Aorta (tissue), 5 donors: ENCODE results near the gene ADGRL3. TPM values are rescaled to one million over a fixed set of nuclear protein-coding genes. Genes with fewer than 3 reads are reported as not detected.

Source experiments
- ATAC-seq: fragments of 200-7000 bp; cut with Tn5 transposase; one replicate; pipeline ENCODE4 v1.9.1; 2022; ENCODE audit warnings: moderate library complexity; ENCODE audit not compliant: low FRiP score
- DNase-seq, 2 donors: peaks; one replicate each; pipeline ENCODE4 v3.0.0-alpha.2; 2020
- H3K27ac ChIP-seq, 2 donors: one replicate each; pipeline ENCODE4 v1.5.1; 2013; ENCODE audit warnings: low read length in 2 of 2, mild to moderate bottlenecking in 2 of 2, moderate library complexity in 2 of 2, control low read depth in 1 of 2, inconsistent platforms in 1 of 2, low read depth in 1 of 2
- H3K27me3 ChIP-seq, 2 donors: one replicate each; pipeline ENCODE4 v1.6.1; 2013; ENCODE audit warnings: control low read depth in 1 of 2, low read length in 1 of 2, mild to moderate bottlenecking in 1 of 2, moderate library complexity in 1 of 2; ENCODE audit not compliant: insufficient read depth in 2 of 2, control insufficient read depth in 1 of 2
- H3K36me3 ChIP-seq, 2 donors: one replicate each; pipeline ENCODE4 v1.6.1; 2013; ENCODE audit warnings: control low read depth in 1 of 2, low read length in 1 of 2, mild to moderate bottlenecking in 1 of 2; ENCODE audit not compliant: insufficient read depth in 2 of 2, control insufficient read depth in 1 of 2
- H3K4me1 ChIP-seq, 2 donors: one replicate each; pipeline ENCODE4 v1.6.1; 2013; ENCODE audit warnings: low read length in 2 of 2, control low read depth in 1 of 2, mild to moderate bottlenecking in 1 of 2, moderate library complexity in 1 of 2; ENCODE audit not compliant: insufficient read depth in 2 of 2, control insufficient read depth in 1 of 2
- H3K4me3 ChIP-seq, 2 donors: one replicate each; pipeline ENCODE4 v1.5.1; 2013; ENCODE audit warnings: low read length in 2 of 2, control low read depth in 1 of 2, mild to moderate bottlenecking in 1 of 2
- H3K9me3 ChIP-seq: one replicate; pipeline ENCODE4 v1.6.1; 2013; ENCODE audit warnings: mild to moderate bottlenecking, low read length; ENCODE audit not compliant: control insufficient read depth
- WGBS, 2 donors: extraction: QIAGEN DNeasy Blood & Tissue Kit; methylation state at CpG; one replicate each; pipeline ENCODE4 v1.1.7; 2013; 5-methylcytosine and 5-hydroxymethylcytosine counted together
- intact Hi-C, 2 donors: fragments of 100-400 bp; cut with DNase I; formaldehyde crosslinking; loops; one replicate each; pipeline versions ENCODE4 v1.14.2 to v1.15.0; 2022
- polyA plus RNA-seq, 2 donors: library from polyadenylated mRNA; stranded (reverse); fragments of 200-250 nt; gene quantifications; one replicate each; pipeline ENCODE4 v1.2.3, GENCODE V29; 2013
- total RNA-seq, 2 donors: library from RNA; stranded (reverse); fragmentation: NEBNext Ultra II Directional; extraction: Animal tissue kit (Norgen Biotek cat#: 25700); gene quantifications; one replicate each; pipeline ENCODE4 v1.2.1, GENCODE V29; 2021
- donor health status: healthy with polysubstance abuse.
- donor health status: Bipolar disorder and iron deficiency.
- donor health status: DM: no; HTN: no; CAD: no.
- donor health status: DM: no; HTN: no; CAD: no.
- donor health status: DM: yes; HTN: yes; CAD: no.

The ADGRL3 gene
- total and polyA plus RNA-seq, 4 donors: 1.8 to 110 (median 20.7) TPM

DNA sequence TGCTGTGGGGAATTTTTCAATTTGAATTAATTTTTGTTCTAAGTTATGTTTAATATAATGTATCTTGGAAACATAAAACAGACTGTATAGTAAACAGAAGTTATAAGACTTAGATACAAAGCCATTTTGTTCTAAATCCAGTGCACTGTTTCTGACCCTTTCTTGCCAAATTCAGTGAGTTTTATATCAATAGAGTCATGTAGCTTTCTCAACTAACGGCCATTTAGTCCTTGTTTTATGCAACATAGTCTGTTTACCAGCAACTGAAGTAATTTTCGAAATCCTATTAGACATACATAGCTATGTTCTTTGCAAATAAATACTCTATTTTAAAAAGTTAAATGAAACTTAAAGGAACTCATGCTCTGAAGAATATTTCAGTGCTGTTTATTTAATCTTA is 242.8 kb downstream of the ADGRL3 start:
- H3K4me3 ChIP-seq: no peak overlapping the region
- no peak for DNase-seq
- WGBS, 2 donors: 89 to 90% methylated on average over 2 of the region's 2 CpGs
- no peaks in the 10 kb centered on the region for H3K27me3 ChIP-seq
- no peaks in the 10 kb centered on the region for H3K36me3 ChIP-seq
- H3K27ac ChIP-seq: no peak overlapping the region
- H3K9me3 ChIP-seq: no peaks in the 10 kb centered on the region
- H3K4me1 ChIP-seq: no peaks in the 10 kb centered on the region
- ATAC-seq: no peak
- intact Hi-C loops: no loop called here

GRCh38 chr4:61443813-61444510 is 243.8 kb downstream of the ADGRL3 start:
- WGBS, 2 donors: 28 to 48% methylated on average over 2 of the region's 2 CpGs
- no peaks in the 10 kb centered on the region for H3K27me3 ChIP-seq
- H3K36me3 ChIP-seq: no peaks in the 10 kb centered on the region
- DNase-seq: no peak
- ATAC-seq: no peak
- H3K9me3 ChIP-seq: no peaks in the 10 kb centered on the region
- H3K4me3 ChIP-seq: no peak overlapping the region
- no peak overlapping the region for H3K27ac ChIP-seq
- intact Hi-C loops: no loop called here
- H3K4me1 ChIP-seq: no peaks in the 10 kb centered on the region

GRCh38 chr4:61445374-61446063 is 245.4 kb downstream of the ADGRL3 start:
- H3K27me3 ChIP-seq: no peaks in the 10 kb centered on the region
- H3K4me1 ChIP-seq: no peaks in the 10 kb centered on the region
- no peaks in the 10 kb centered on the region for H3K9me3 ChIP-seq
- no peak for DNase-seq
- H3K27ac ChIP-seq: no peak overlapping the region
- intact Hi-C loops: no loop called here
- H3K4me3 ChIP-seq: no peak overlapping the region
- H3K36me3 ChIP-seq: no peaks in the 10 kb centered on the region
- no peak for ATAC-seq
- 95 to 98% methylated on average over 2 of the region's 2 CpGs for WGBS, 2 donors

DNA sequence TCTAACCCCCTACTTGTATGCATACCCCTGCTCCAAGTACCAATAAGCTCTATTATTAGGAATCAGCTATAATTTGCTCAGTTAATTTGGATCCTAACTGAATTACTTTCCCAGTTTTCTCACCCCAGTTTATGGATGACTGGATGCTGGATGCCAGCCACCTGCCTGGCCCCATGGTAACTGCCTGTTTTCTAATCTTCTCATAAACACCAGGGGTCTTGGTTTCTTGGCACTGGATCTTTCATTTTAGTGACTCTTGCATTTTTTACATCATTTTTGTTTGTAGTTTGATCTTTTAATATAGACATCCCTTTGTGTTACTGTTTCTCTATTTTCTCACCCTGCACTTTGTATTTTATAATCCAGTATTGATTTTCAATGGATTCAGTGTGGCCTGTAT is 246.8 kb downstream of the ADGRL3 start:
- DNase-seq (no peak), ATAC-seq (no peak)
- H3K4me3 ChIP-seq: no peak overlapping the region
- no peak overlapping the region for H3K27ac ChIP-seq
- no peaks in the 10 kb centered on the region for H3K4me1 ChIP-seq
- H3K36me3 ChIP-seq: no peaks in the 10 kb centered on the region
- H3K9me3 ChIP-seq: no peaks in the 10 kb centered on the region
- no peaks in the 10 kb centered on the region for H3K27me3 ChIP-seq
- intact Hi-C loops: no loop called here

- Histone ChIP-seq H3K36me3 (no peaks in the 10 kb centered on the region), H3K27ac (no peak overlapping the region), H3K4me1 (no peaks in the 10 kb centered on the region), H3K27me3 (no peaks in the 10 kb centered on the region), H3K4me3 (no peak overlapping the region), H3K9me3 (no peaks in the 10 kb centered on the region)
- 91% methylated on average over 1 of the region's 1 CpG for WGBS, 2 donors
- intact Hi-C loops: no loop called here
- ATAC-seq: no peak
- DNase-seq: no peak
Measured at GRCh38 chr4:61447918-61448317, 247.8 kb downstream of the ADGRL3 start.

GRCh38 chr4:61451935-61452334 is 251.8 kb downstream of the ADGRL3 start:
- no peaks in the 10 kb centered on the region for H3K36me3 ChIP-seq
- DNase-seq (no peak), ATAC-seq (no peak)
- intact Hi-C loops: no loop called here
- WGBS, 2 donors: 84 to 85% methylated on average over 3 of the region's 3 CpGs
- no peaks in the 10 kb centered on the region for H3K9me3 ChIP-seq
- no peaks in the 10 kb centered on the region for H3K4me1 ChIP-seq
- H3K4me3 ChIP-seq: no peak overlapping the region
- no peaks in the 10 kb centered on the region for H3K27me3 ChIP-seq
- H3K27ac ChIP-seq: no peak overlapping the region

GRCh38 chr4:61461956-61462355 is 261.8 kb downstream of the ADGRL3 start:
- H3K4me3 ChIP-seq: no peak overlapping the region
- intact Hi-C loops: no loop called here
- DNase-seq (no peak), ATAC-seq (no peak)
- no peak overlapping the region for H3K27ac ChIP-seq
- no peaks in the 10 kb centered on the region for H3K36me3 ChIP-seq
- no peaks in the 10 kb centered on the region for H3K27me3 ChIP-seq
- WGBS, 2 donors: 50 to 54% methylated on average over 1 of the region's 1 CpG
- no peaks in the 10 kb centered on the region for H3K9me3 ChIP-seq
- H3K4me1 ChIP-seq: no peaks in the 10 kb centered on the region

DNA sequence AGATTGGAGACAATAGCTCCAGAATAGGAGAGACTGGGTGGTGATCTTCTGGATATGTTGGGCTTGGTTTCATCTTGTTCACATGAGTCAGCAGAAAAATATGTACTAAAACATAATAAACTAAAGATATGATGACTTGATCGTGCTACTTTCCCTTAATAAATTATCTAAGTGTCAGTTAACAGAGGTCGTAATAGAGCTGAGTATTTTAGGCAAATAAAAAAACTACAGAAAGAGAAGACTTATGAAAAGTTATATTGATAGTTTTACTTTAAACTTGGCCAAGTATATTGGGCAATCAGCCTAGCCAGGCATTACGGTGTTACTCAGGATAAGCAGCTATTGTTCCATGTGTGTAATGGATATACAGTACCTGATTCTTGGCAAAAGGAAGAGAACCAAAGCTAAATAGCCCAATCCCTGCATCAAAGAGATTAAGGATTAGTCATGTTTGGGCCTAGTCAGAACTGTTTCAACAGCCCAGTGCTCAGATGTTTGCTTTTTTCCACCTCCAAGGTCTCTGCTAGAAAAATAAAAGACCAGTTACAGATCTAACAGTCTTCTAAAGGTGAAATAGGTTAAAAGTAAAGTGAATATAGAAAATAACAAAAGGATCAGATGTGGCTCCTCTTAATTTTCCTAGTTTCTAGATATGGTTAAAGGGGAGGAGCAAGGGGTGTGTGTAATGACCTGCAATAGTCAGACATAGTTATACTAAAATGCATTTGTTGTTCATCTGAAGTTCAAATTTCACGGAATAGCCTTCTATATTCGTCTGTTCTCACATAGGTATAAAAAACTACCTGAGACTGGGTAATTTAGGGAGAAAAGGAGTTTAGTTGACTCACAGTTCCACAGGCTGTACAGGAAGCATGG is 262.6 kb downstream of the ADGRL3 start:
- H3K4me1 ChIP-seq: no peaks in the 10 kb centered on the region
- 43% methylated on average over 5 of the region's 5 CpGs for WGBS, 2 donors
- DNase-seq: no peak
- no peaks in the 10 kb centered on the region for H3K27me3 ChIP-seq
- intact Hi-C loops: no loop called here
- ATAC-seq: peak; percentile 52
- H3K36me3 ChIP-seq: no peaks in the 10 kb centered on the region
- H3K9me3 ChIP-seq: no peaks in the 10 kb centered on the region
- no peak overlapping the region for H3K27ac ChIP-seq
- no peak overlapping the region for H3K4me3 ChIP-seq
